SK-N-SH (cell line): ENCODE results near the gene CDC27. TPM values are rescaled to one million over a fixed set of nuclear protein-coding genes. Genes with fewer than 3 reads are reported as not detected.

ENCODE experiments used
- CTCF ChIA-PET: fragments of 300-600, 350-600 bp; formaldehyde crosslinking; extraction: SDS; loops from one replicate; lab custom pipeline; 2021; lab: Yijun Ruan, JAX
- POLR2A ChIA-PET: fragments of 350-600 bp; sonication (Branson Sonifier 250); formaldehyde crosslinking; extraction: SDS; loops from one replicate; lab custom pipeline; 2020; ENCODE audit warnings: antibody characterized with exemption, inconsistent platforms; lab: Yijun Ruan, JAX
- DNase-seq: peaks from one replicate; pipeline ENCODE4 v3.0.0; 2012
- H2AFZ ChIP-seq: fragments of 200-600 bp; sonication (generic); 2 replicates; pipeline ENCODE4 v1.8.1; 2016; ENCODE audit warnings: antibody characterized with exemption, mild to moderate bottlenecking, low read depth
- H3F3A ChIP-seq: fragments of 200-600 bp; sonication (generic); replicated peaks from 2 replicates; pipeline ENCODE3; 2016; ENCODE audit warnings: antibody characterized with exemption, mild to moderate bottlenecking; ENCODE audit not compliant: insufficient read depth
- H3K27ac ChIP-seq, 2 experiments: fragments of 200-500 bp in 1 of 2; fragments of 200-600 bp in 1 of 2; sonication (Bioruptor generic) in 1 of 2; sonication (generic), shearing (Covaris generic) in 1 of 2; 2 replicates each; pipeline versions ENCODE4 v1.5.1 to v1.6.1; 2014 to 2016; ENCODE audit warnings: low read depth in 2 of 2, inconsistent platforms in 1 of 2, low read length in 1 of 2, mild to moderate bottlenecking in 1 of 2, mixed read lengths in 1 of 2
- H3K27me3 ChIP-seq: fragments of 200-600 bp; sonication (generic), shearing (Covaris generic); 2 replicates; pipeline ENCODE4 v1.6.1; 2016; ENCODE audit warnings: mixed run types; ENCODE audit not compliant: insufficient read depth
- H3K36me3 ChIP-seq, 2 experiments: fragments of 200-500 bp in 1 of 2; fragments of 200-600 bp in 1 of 2; sonication (Bioruptor generic) in 1 of 2; sonication (generic) in 1 of 2; replicated peaks in 1 of 2; 2 replicates each; pipeline versions ENCODE3 to v1.5.1; 2014 to 2016; ENCODE audit warnings: low read length in 1 of 2, mild to moderate bottlenecking in 1 of 2; ENCODE audit not compliant: insufficient read depth in 2 of 2, control insufficient read depth in 1 of 2
- H3K4me1 ChIP-seq, 2 experiments: fragments of 200-500 bp in 1 of 2; fragments of 200-600 bp in 1 of 2; sonication (Bioruptor generic) in 1 of 2; sonication (generic), shearing (Covaris generic) in 1 of 2; 2 replicates each; pipeline versions ENCODE4 v1.5.1 to v1.6.1; 2014 to 2016; ENCODE audit warnings: low read depth in 1 of 2, low read length in 1 of 2, mixed run types in 1 of 2; ENCODE audit not compliant: insufficient read depth in 2 of 2, control insufficient read depth in 1 of 2
- H3K4me2 ChIP-seq: fragments of 200-600 bp; sonication (generic), shearing (Covaris generic); 2 replicates; pipeline ENCODE4 v1.6.1; 2017; ENCODE audit warnings: mixed run types
- H3K4me3 ChIP-seq, 2 experiments: fragments of 200-500 bp in 1 of 2; fragments of 200-600 bp in 1 of 2; sonication (Bioruptor generic) in 1 of 2; sonication (generic), shearing (Covaris generic) in 1 of 2; 2 replicates each; pipeline versions ENCODE4 v1.5.1 to v1.8.1; 2014 to 2016; ENCODE audit warnings: low read depth in 2 of 2, inconsistent platforms in 1 of 2, low read length in 1 of 2, mild to moderate bottlenecking in 1 of 2, mixed read lengths in 1 of 2, moderate library complexity in 1 of 2
- H3K79me2 ChIP-seq: fragments of 200-600 bp; sonication (generic); 2 replicates; pipeline ENCODE4 v1.8.1; 2017; ENCODE audit warnings: mild to moderate bottlenecking; ENCODE audit not compliant: insufficient read depth
- H3K9ac ChIP-seq: fragments of 200-600 bp; sonication (generic); 2 replicates; pipeline ENCODE4 v1.6.1; 2017; ENCODE audit warnings: mixed run types
- H3K9me2 ChIP-seq: fragments of 200-600 bp; sonication (generic); 2 replicates; pipeline ENCODE4 v1.6.1; 2017; ENCODE audit warnings: mixed run types
- H3K9me3 ChIP-seq: fragments of 200-600 bp; sonication (generic); 2 replicates; pipeline ENCODE4 v1.6.1; 2017; ENCODE audit warnings: mixed run types, mild to moderate bottlenecking, moderate library complexity
- H4K20me1 ChIP-seq: fragments of 200-600 bp; sonication (generic); 2 replicates; pipeline ENCODE4 v1.6.1; 2017; ENCODE audit warnings: mild to moderate bottlenecking, mixed run types; ENCODE audit not compliant: insufficient read depth
- CTCF ChIP-seq: fragments of 200-600 bp; sonication (generic); IDR thresholded peaks from 2 replicates; pipeline ENCODE4 v1.6.1; 2017; ENCODE audit warnings: antibody characterized with exemption, mild to moderate bottlenecking, moderate library complexity
- ELF1 ChIP-seq: IDR thresholded peaks from 2 replicates; pipeline ENCODE4 v1.4.0; 2012
- JUND ChIP-seq: IDR thresholded peaks from 2 replicates; pipeline ENCODE4 v1.4.0; 2012
- MXI1 ChIP-seq: IDR thresholded peaks from 2 replicates; pipeline ENCODE4 v1.6.1; 2012; ENCODE audit warnings: mild to moderate bottlenecking, low read depth, low read length, improper control_type of control experiment
- NRF1 ChIP-seq: IDR thresholded peaks from 2 replicates; pipeline ENCODE4 v1.6.1; 2012; ENCODE audit warnings: low read depth, mild to moderate bottlenecking, low read length
- POLR2AphosphoS5 ChIP-seq: IDR thresholded peaks from 2 replicates; pipeline ENCODE4 v1.6.1; 2012; ENCODE audit warnings: low read depth, low read length
- SMC3 ChIP-seq: IDR thresholded peaks from 2 replicates; pipeline ENCODE4 v1.6.1; 2012; ENCODE audit warnings: low read depth, low read length, improper control_type of control experiment
- TAF1 ChIP-seq: IDR thresholded peaks from 2 replicates; pipeline ENCODE4 v1.6.1; 2012; ENCODE audit warnings: low read depth, mild to moderate bottlenecking, low read length, moderate library complexity, borderline replicate concordance
- USF1 ChIP-seq: IDR thresholded peaks from 2 replicates; pipeline ENCODE4 v1.4.0; 2012; ENCODE audit warnings: low read depth, borderline replicate concordance
- USF2 ChIP-seq: fragments of 150-350 bp; IDR thresholded peaks from 2 replicates; pipeline ENCODE4 v1.6.1; 2017; ENCODE audit warnings: antibody characterized with exemption, low read length, low read depth, borderline replicate concordance
- ZBTB33 ChIP-seq: IDR thresholded peaks from 2 replicates; pipeline ENCODE4 v1.4.0; 2012; ENCODE audit warnings: low read depth, borderline replicate concordance
- WGBS: methylation state at CpG from one replicate; pipeline ENCODE4 v1.1.6; 2017; ENCODE audit warnings: low lambda C conversion rate; 5-methylcytosine and 5-hydroxymethylcytosine counted together
- polyA plus RNA-seq, 3 experiments: library from polyadenylated mRNA; depleted of rRNA; stranded (reverse); fragments of >200 nt; gene quantifications; 2 replicates each; pipeline ENCODE4 v1.2.3, GENCODE V29; 2012

Gene CDC27
- polyA plus RNA-seq, 1 of the 3 experiments (the other 2 are of a cell fraction) = 44.3 TPM

- peak overlapping the region; percentile 46 to 67 for H3K27ac ChIP-seq
- TF ChIP-seq USF2 = no peak
- no peak for TF ChIP-seq SMC3
- no peak for TF ChIP-seq ELF1
- no peak for TF ChIP-seq JUND
- no peak for TF ChIP-seq USF1
- no peak for TF ChIP-seq NRF1
- TF ChIP-seq CTCF = no peak
- no peak for TF ChIP-seq POLR2AphosphoS5
- no peak for TF ChIP-seq ZBTB33
- POLR2A ChIA-PET = interaction anchor here (0.6 to 0.7 kb wide), 2 partner anchors 126 to 243 kb away, joined by 3 read pairs; no protein-coding TSS in a partner anchor
- peaks cover 43% of the 10 kb centered on the region for H3K79me2 ChIP-seq
- H3K4me1 ChIP-seq = peaks cover 0 to 25% of the 10 kb centered on the region in 2 experiments; a peak in 3 of 4 replicates
- no peaks in the 10 kb centered on the region for H3K9me3 ChIP-seq
- peak overlapping the region; percentile 74 for H3K4me2 ChIP-seq
- peak overlapping the region; percentile 51; the same call in 1 of the 2 replicates for H3K9ac ChIP-seq
- 49% methylated on average over 5 of the region's 5 CpGs for WGBS
- H3F3A ChIP-seq = peaks cover 10% of the 10 kb centered on the region
- peaks cover 33% of the 10 kb centered on the region for H4K20me1 ChIP-seq
- CTCF ChIA-PET = interaction anchor here (0.9 to 1.8 kb wide), 5 partner anchors 11 to 126 kb away, joined by 3 to 6 read pairs (median 4); no protein-coding TSS in a partner anchor
- peak overlapping the region; percentile 99 for H2AFZ ChIP-seq
- peak overlapping the region; percentile 64 to 90 for H3K4me3 ChIP-seq
- H3K27me3 ChIP-seq = no peaks in the 10 kb centered on the region
- no peak for DNase-seq
- H3K9me2 ChIP-seq = no peaks in the 10 kb centered on the region
- peaks cover 8 to 13% of the 10 kb centered on the region in 2 experiments for H3K36me3 ChIP-seq
These were observed 690 bp upstream of the CDC27 start for GRCh38 chr17:47189732-47190237.

- Histone ChIP-seq H3K9ac (peak overlapping the region; percentile 98), H3K36me3 (peaks cover 17% of the 10 kb centered on the region in 2 experiments), H3K79me2 (peaks cover 58% of the 10 kb centered on the region), H3F3A (peaks cover 10% of the 10 kb centered on the region), H3K27me3 (no peaks in the 10 kb centered on the region), H3K4me2 (peak overlapping the region; percentile 86), H4K20me1 (peaks cover 48% of the 10 kb centered on the region), H3K27ac (peak overlapping the region; percentile 93 to 96), H3K4me1 (peaks cover 0 to 39% of the 10 kb centered on the region in 2 experiments; a peak in 3 of 4 replicates), H3K4me3 (peak overlapping the region; percentile 90 to 93), H3K9me3 (no peaks in the 10 kb centered on the region), H3K9me2 (no peaks in the 10 kb centered on the region), H2AFZ (peak overlapping the region; percentile 66)
- TF ChIP-seq TAF1 = no peak
- TF ChIP-seq MXI1 = peak; percentile 28
- WGBS = 3% methylated on average over 15 of the region's 15 CpGs
- ChIA-PET POLR2A (no interaction called here), CTCF (no interaction called here)
- peak; percentile 42 for DNase-seq
These were observed 722 bp downstream of the CDC27 start for GRCh38 chr17:47188271-47188875.
